Loucy (cell line): ENCODE measurements around the gene MACROD2.

Source experiments
- H2AFZ ChIP-seq: fragments of 200-600 bp; sonication (generic); 2 replicates; pipeline ENCODE4 v1.6.0; 2016; ENCODE audit warnings: antibody characterized with exemption, mild to moderate bottlenecking, low read length, moderate library complexity
- H3F3A ChIP-seq: fragments of 200-600 bp; 2 replicates; pipeline ENCODE4 v1.6.0; 2016; ENCODE audit warnings: antibody characterized with exemption, low read depth, mild to moderate bottlenecking
- H3K27me3 ChIP-seq: fragments of 200-600 bp; sonication (generic); 2 replicates; pipeline ENCODE4 v1.6.1; 2014; ENCODE audit warnings: low read length, mild to moderate bottlenecking; ENCODE audit not compliant: insufficient read depth, poor library complexity, severe bottlenecking
- H3K36me3 ChIP-seq: fragments of 200-600 bp; sonication (generic); 2 replicates; pipeline ENCODE4 v1.6.1; 2016; ENCODE audit warnings: low read length; ENCODE audit not compliant: insufficient read depth
- H3K4me1 ChIP-seq: fragments of 200-600 bp; sonication (generic); 2 replicates; pipeline ENCODE4 v1.5.1; 2014; ENCODE audit warnings: low read length, mild to moderate bottlenecking; ENCODE audit not compliant: insufficient read depth, poor library complexity, severe bottlenecking
- H3K4me2 ChIP-seq: fragments of 200-600 bp; sonication (generic); 2 replicates; pipeline ENCODE4 v1.6.0; 2014; ENCODE audit warnings: antibody characterized with exemption, low read length, low read depth, mild to moderate bottlenecking; ENCODE audit not compliant: poor library complexity, severe bottlenecking
- H3K4me3 ChIP-seq: fragments of 200-600 bp; sonication (generic); 2 replicates; pipeline ENCODE4 v1.5.1; 2014; ENCODE audit warnings: low read length, mild to moderate bottlenecking, mixed read lengths; ENCODE audit not compliant: poor library complexity, severe bottlenecking
- H3K79me2 ChIP-seq: fragments of 200-600 bp; sonication (generic); 2 replicates; pipeline ENCODE4 v1.6.1; 2014; ENCODE audit warnings: low read length; ENCODE audit not compliant: insufficient read depth
- H3K9ac ChIP-seq: fragments of 200-600 bp; sonication (generic); 2 replicates; pipeline ENCODE4 v1.6.0; 2014; ENCODE audit warnings: mild to moderate bottlenecking, low read depth, low read length, moderate library complexity; ENCODE audit not compliant: poor library complexity, severe bottlenecking
- H3K9me2 ChIP-seq: fragments of 200-600 bp; sonication (generic); replicated peaks from 2 replicates; pipeline ENCODE4 v1.6.1; 2016; ENCODE audit warnings: low read depth, low read length, mixed read lengths
- H3K9me3 ChIP-seq: fragments of 200-600 bp; sonication (generic); 2 replicates; pipeline ENCODE4 v1.6.1; 2014; ENCODE audit warnings: mild to moderate bottlenecking, antibody characterized with exemption, low read length, low read depth; ENCODE audit not compliant: insufficient read depth
- H4K20me1 ChIP-seq: fragments of 200-600 bp; sonication (generic); 2 replicates; pipeline ENCODE4 v1.6.0; 2014; ENCODE audit warnings: antibody characterized with exemption, low read length, mild to moderate bottlenecking; ENCODE audit not compliant: insufficient read depth, poor library complexity, severe bottlenecking
- CTCF ChIP-seq: fragments of 200-600 bp; sonication (generic); conservative IDR thresholded peaks from 2 replicates; pipeline ENCODE4 v1.5.1; 2014; ENCODE audit warnings: mild to moderate bottlenecking, antibody characterized with exemption, low read length
- EZH2phosphoT487 ChIP-seq: fragments of 200-600 bp; IDR thresholded peaks from 2 replicates; pipeline ENCODE4 v1.6.1; 2018; ENCODE audit warnings: antibody characterized with exemption, mild to moderate bottlenecking, moderate library complexity, borderline replicate concordance

MACROD2 gene

GRCh38 chr20:14799545-14800216 is 804.4 kb downstream of the MACROD2 start:
- TF ChIP-seq CTCF (no peak), EZH2phosphoT487 (no peak)
- no peaks in the 10 kb centered on the region for H3K9me2 ChIP-seq
- no peak overlapping the region for H3K4me2 ChIP-seq
- no peaks in the 10 kb centered on the region for H3F3A ChIP-seq
- H3K36me3 ChIP-seq, result no peaks in the 10 kb centered on the region
- H3K79me2 ChIP-seq, result no peaks in the 10 kb centered on the region
- H3K4me1 ChIP-seq, result no peaks in the 10 kb centered on the region
- H3K9ac ChIP-seq, result no peak overlapping the region
- H3K4me3 ChIP-seq, result no peak overlapping the region
- H3K9me3 ChIP-seq, result no peaks in the 10 kb centered on the region
- H3K27me3 ChIP-seq, result no peaks in the 10 kb centered on the region
- no peaks in the 10 kb centered on the region for H4K20me1 ChIP-seq
- H2AFZ ChIP-seq, result no peak overlapping the region

GRCh38 chr20:14800707-14801425 is 805.5 kb downstream of the MACROD2 start:
- Histone ChIP-seq H3K9me2 (no peaks in the 10 kb centered on the region), H3K9ac (no peak overlapping the region), H4K20me1 (no peaks in the 10 kb centered on the region), H3F3A (no peaks in the 10 kb centered on the region), H3K36me3 (no peaks in the 10 kb centered on the region), H3K4me1 (no peaks in the 10 kb centered on the region), H3K9me3 (0 out of 2 replicates have a peak, but pooled peaks cover 4% of the 10 kb centered on the region), H3K4me2 (no peak overlapping the region), H2AFZ (no peak overlapping the region), H3K79me2 (no peaks in the 10 kb centered on the region), H3K4me3 (no peak overlapping the region), H3K27me3 (no peaks in the 10 kb centered on the region)
- no peak for TF ChIP-seq CTCF
- no peak for TF ChIP-seq EZH2phosphoT487

- Histone ChIP-seq H3K4me1 (no peaks in the 10 kb centered on the region), H3K9me2 (no peaks in the 10 kb centered on the region), H3K4me2 (no peak overlapping the region), H3K4me3 (no peak overlapping the region), H3K9ac (no peak overlapping the region), H2AFZ (no peak overlapping the region), H3K36me3 (no peaks in the 10 kb centered on the region), H3K27me3 (no peaks in the 10 kb centered on the region), H4K20me1 (no peaks in the 10 kb centered on the region), H3K9me3 (0 out of 2 replicates have a peak, but pooled peaks cover 6% of the 10 kb centered on the region), H3F3A (no peaks in the 10 kb centered on the region), H3K79me2 (no peaks in the 10 kb centered on the region)
- TF ChIP-seq CTCF (no peak), EZH2phosphoT487 (no peak)
Measured at GRCh38 chr20:14801591-14802325, 806.4 kb downstream of the MACROD2 start.
